Hepatocyte (in vitro differentiated cells): Measurements from ENCODE around the gene KCND2. TPM values are rescaled to one million over a fixed set of nuclear protein-coding genes. Genes with fewer than 3 reads are reported as not detected.

Experiments used
- DNase-seq: peaks from one replicate; pipeline ENCODE4 v3.0.0-alpha.2; 2016; ENCODE audit warnings: low spot score
- H2AFZ ChIP-seq: fragments of 200-600 bp; sonication (generic); 2 replicates; pipeline ENCODE4 v1.6.0; 2016; ENCODE audit warnings: antibody characterized with exemption, mild to moderate bottlenecking
- H3K27ac ChIP-seq: fragments of 200-600 bp; sonication (generic); 2 replicates; pipeline ENCODE4 v1.5.1; 2016; ENCODE audit warnings: mild to moderate bottlenecking
- H3K27me3 ChIP-seq: fragments of 200-600 bp; sonication (generic); 2 replicates; pipeline ENCODE4 v1.6.1; 2016
- H3K36me3 ChIP-seq: fragments of 200-600 bp; sonication (generic); replicated peaks from 2 replicates; pipeline ENCODE4 v1.5.1; 2016; ENCODE audit warnings: low read depth; ENCODE audit not compliant: insufficient read depth
- H3K4me1 ChIP-seq: fragments of 200-600 bp; sonication (generic); 2 replicates; pipeline ENCODE4 v1.5.1; 2016; ENCODE audit warnings: mild to moderate bottlenecking, moderate library complexity; ENCODE audit not compliant: insufficient read depth
- H3K4me2 ChIP-seq: fragments of 200-600 bp; sonication (generic); 2 replicates; pipeline ENCODE4 v1.6.0; 2016
- H3K4me3 ChIP-seq: fragments of 200-600 bp; sonication (generic); 2 replicates; pipeline ENCODE4 v1.5.1; 2016; ENCODE audit warnings: mild to moderate bottlenecking
- H3K79me2 ChIP-seq: fragments of 200-600 bp; sonication (generic); 2 replicates; pipeline ENCODE4 v1.6.0; 2017; ENCODE audit warnings: mild to moderate bottlenecking
- H3K9me2 ChIP-seq: fragments of 200-600 bp; sonication (generic); replicated peaks from 2 replicates; pipeline ENCODE4 v1.6.0; 2017; ENCODE audit warnings: mild to moderate bottlenecking; ENCODE audit not compliant: insufficient read depth
- H3K9me3 ChIP-seq: fragments of 200-600 bp; sonication (generic); 2 replicates; pipeline ENCODE4 v1.5.1; 2016; ENCODE audit warnings: low read depth, mild to moderate bottlenecking
- H4K20me1 ChIP-seq: fragments of 200-600 bp; sonication (generic); 2 replicates; pipeline ENCODE4 v1.6.0; 2016; ENCODE audit warnings: mild to moderate bottlenecking; ENCODE audit not compliant: insufficient read depth, poor library complexity, severe bottlenecking
- EZH2 ChIP-seq: fragments of 200-600 bp; sonication (generic); IDR thresholded peaks from 2 replicates; pipeline ENCODE4 v1.6.1; 2016; ENCODE audit warnings: antibody characterized with exemption, mild to moderate bottlenecking, borderline replicate concordance
- EZH2phosphoT487 ChIP-seq: fragments of 200-600 bp; sonication (generic); IDR thresholded peaks from one replicate; pipeline ENCODE4 v1.6.1; 2018; ENCODE audit warnings: antibody characterized with exemption, mild to moderate bottlenecking, low read depth, moderate library complexity; ENCODE audit not compliant: unreplicated experiment, severe bottlenecking
- WGBS: methylation state at CpG from one replicate; pipeline ENCODE4 v1.1.6; 2016; ENCODE audit warnings: low lambda C conversion rate; ENCODE audit errors: missing lambda C conversion rate; 5-methylcytosine and 5-hydroxymethylcytosine counted together
- polyA plus RNA-seq: library from polyadenylated mRNA; unstranded; fragments of >200 nt; fragmentation: Nextera tagmentation; extraction: Ambion mirVana; gene quantifications from 2 replicates; pipeline ENCODE4 v1.2.1, GENCODE V29; 2016
- total RNA-seq: library from RNA; depleted of rRNA; stranded (reverse); fragments of >200 nt; gene quantifications from 2 replicates; pipeline ENCODE4 v1.2.3, GENCODE V29; 2014
- TF ChIP-seq, protein P1 (sequence below): fragments of 200-600 bp; sonication (generic); IDR thresholded peaks from 2 replicates; pipeline ENCODE4 v1.5.1; 2016; ENCODE audit warnings: antibody characterized with exemption, mild to moderate bottlenecking; ENCODE audit not compliant: poor library complexity

Gene KCND2
- total and polyA plus RNA-seq, 2 experiments from 2014 or later, result 0.58 to 3.6 TPM

DNA sequence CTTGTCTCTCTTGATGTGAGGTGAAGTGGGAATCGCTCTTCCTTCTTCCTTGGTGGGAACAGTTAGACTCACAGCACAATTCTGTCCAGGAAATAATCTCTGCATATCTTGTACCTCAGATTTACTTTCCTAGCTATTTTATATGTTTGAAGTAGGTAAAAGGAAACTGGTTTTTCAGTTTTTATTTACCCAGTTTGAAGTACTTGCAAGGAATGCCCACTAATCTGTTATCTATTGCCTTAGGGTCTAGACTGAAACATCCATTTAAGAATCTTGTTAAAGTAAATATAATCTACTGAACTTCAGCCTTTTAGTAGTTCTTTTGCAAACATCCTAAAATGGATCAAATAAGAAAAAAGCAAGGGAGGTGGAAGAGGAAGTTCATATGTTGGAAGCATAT lies 229.8 kb downstream of the KCND2 start:
- TF ChIP-seq EZH2 (no peak), EZH2phosphoT487 (no peak)
- TF ChIP-seq, protein P1, sequence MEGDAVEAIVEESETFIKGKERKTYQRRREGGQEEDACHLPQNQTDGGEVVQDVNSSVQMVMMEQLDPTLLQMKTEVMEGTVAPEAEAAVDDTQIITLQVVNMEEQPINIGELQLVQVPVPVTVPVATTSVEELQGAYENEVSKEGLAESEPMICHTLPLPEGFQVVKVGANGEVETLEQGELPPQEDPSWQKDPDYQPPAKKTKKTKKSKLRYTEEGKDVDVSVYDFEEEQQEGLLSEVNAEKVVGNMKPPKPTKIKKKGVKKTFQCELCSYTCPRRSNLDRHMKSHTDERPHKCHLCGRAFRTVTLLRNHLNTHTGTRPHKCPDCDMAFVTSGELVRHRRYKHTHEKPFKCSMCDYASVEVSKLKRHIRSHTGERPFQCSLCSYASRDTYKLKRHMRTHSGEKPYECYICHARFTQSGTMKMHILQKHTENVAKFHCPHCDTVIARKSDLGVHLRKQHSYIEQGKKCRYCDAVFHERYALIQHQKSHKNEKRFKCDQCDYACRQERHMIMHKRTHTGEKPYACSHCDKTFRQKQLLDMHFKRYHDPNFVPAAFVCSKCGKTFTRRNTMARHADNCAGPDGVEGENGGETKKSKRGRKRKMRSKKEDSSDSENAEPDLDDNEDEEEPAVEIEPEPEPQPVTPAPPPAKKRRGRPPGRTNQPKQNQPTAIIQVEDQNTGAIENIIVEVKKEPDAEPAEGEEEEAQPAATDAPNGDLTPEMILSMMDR, result no peak

DNA sequence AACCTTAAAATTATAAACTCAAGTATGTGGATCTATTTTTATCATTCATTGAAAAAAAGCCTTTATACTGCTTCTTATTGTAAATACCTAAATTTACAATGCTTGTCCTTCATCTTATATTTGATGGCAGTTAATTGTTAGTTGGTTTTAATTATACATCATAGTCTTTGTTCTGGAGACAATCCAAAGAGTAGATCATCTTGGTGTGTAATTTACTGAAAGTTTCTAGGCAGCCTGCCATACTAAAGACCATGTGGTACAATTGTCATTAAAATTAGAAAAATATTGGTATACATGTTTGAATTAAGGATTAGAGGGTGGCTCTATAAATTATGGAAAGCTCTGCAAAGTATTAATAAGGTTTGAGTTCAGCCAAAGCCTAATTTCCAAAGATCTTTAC lies 231.4 kb downstream of the KCND2 start:
- no peak overlapping the region for H2AFZ ChIP-seq
- no peaks in the 10 kb centered on the region for H3K4me1 ChIP-seq
- no peak overlapping the region for H3K27ac ChIP-seq
- DNase-seq, result no peak
- H3K9me2 ChIP-seq, result no peaks in the 10 kb centered on the region
- no peaks in the 10 kb centered on the region for H3K9me3 ChIP-seq
- H3K27me3 ChIP-seq, result no peaks in the 10 kb centered on the region
- no peaks in the 10 kb centered on the region for H3K36me3 ChIP-seq
- no peaks in the 10 kb centered on the region for H3K79me2 ChIP-seq
- no peaks in the 10 kb centered on the region for H4K20me1 ChIP-seq
- TF ChIP-seq EZH2 (no peak), EZH2phosphoT487 (no peak)
- TF ChIP-seq, protein P1, result no peak
- no peak overlapping the region for H3K4me2 ChIP-seq
- no peak overlapping the region for H3K4me3 ChIP-seq

More for the DNA sequence above, 229.8 kb downstream of the KCND2 start:
- Histone ChIP-seq H3K27ac (no peak overlapping the region), H3K9me3 (no peaks in the 10 kb centered on the region), H3K27me3 (no peaks in the 10 kb centered on the region), H2AFZ (no peak overlapping the region), H3K4me1 (no peaks in the 10 kb centered on the region), H3K36me3 (no peaks in the 10 kb centered on the region), H4K20me1 (no peaks in the 10 kb centered on the region), H3K4me2 (no peak overlapping the region), H3K9me2 (no peaks in the 10 kb centered on the region), H3K79me2 (no peaks in the 10 kb centered on the region), H3K4me3 (no peak overlapping the region)
- no peak for DNase-seq
- 78% methylated on average over 1 of the region's 1 CpG for WGBS

DNA sequence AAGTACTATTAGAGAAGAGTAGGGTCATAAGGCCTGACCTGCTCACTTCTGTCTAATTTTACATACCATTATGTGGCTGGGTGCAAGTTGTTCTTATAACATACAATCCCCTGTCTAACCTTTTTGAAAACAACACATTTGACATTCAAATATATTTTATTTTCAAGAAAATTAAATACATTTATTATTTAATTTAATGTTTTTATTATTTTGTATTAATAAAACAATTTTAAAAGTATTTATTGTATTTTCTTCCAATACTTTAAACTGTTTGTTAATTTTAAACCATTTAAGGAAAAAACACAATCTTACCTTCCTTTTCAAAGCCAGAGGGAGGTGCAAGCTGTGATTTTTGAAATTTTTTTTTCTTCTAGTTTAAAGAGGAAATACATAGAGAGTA lies 232.8 kb downstream of the KCND2 start:
- Histone ChIP-seq H3K27me3 (no peaks in the 10 kb centered on the region), H3K36me3 (no peaks in the 10 kb centered on the region), H2AFZ (no peak overlapping the region), H3K9me3 (no peaks in the 10 kb centered on the region), H3K4me3 (no peak overlapping the region), H4K20me1 (no peaks in the 10 kb centered on the region), H3K9me2 (no peaks in the 10 kb centered on the region), H3K4me1 (no peaks in the 10 kb centered on the region), H3K4me2 (no peak overlapping the region), H3K27ac (no peak overlapping the region), H3K79me2 (no peaks in the 10 kb centered on the region)
- TF ChIP-seq, protein P1, result no peak
- TF ChIP-seq EZH2phosphoT487 (no peak), EZH2 (no peak)
- DNase-seq, result no peak

DNA sequence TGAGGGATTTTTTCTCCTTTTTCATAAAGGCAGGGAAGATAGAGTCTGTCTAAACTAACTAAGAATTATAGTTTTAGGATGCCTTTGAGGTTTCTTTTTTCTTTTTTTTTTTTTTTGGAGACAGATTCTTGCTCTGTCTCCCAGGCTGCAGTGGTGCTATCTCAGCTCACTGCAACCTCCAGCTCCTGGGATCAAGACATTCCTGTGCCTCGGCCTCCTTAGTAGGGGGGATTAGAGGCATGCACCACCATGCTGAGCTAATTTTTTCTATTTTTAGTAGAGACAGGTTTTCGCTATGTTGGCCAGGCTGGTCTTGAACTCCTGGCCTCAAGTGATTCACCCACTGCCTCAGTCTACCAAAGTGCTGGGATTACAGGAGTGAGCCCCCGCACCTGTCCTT lies 239.7 kb downstream of the KCND2 start:
- H4K20me1 ChIP-seq, result no peaks in the 10 kb centered on the region

More for the DNA sequence above, 239.7 kb downstream of the KCND2 start:
- 78% methylated on average over 3 of the region's 3 CpGs for WGBS
- Histone ChIP-seq H3K4me1 (no peaks in the 10 kb centered on the region), H3K4me3 (no peak overlapping the region), H3K79me2 (no peaks in the 10 kb centered on the region), H3K27ac (no peak overlapping the region), H3K36me3 (no peaks in the 10 kb centered on the region), H3K27me3 (no peaks in the 10 kb centered on the region), H3K4me2 (no peak overlapping the region), H3K9me3 (no peaks in the 10 kb centered on the region), H2AFZ (no peak overlapping the region), H3K9me2 (no peaks in the 10 kb centered on the region)
- TF ChIP-seq EZH2 (no peak), EZH2phosphoT487 (no peak)
- TF ChIP-seq, protein P1, result no peak
- DNase-seq, result no peak
